ENCODE data around the gene FGA. TPM values are rescaled to one million over a fixed set of nuclear protein-coding genes. Genes with fewer than 3 reads are reported as not detected.
A peak's percentile ranks its signal among the peaks of the same experiment; 100 is the strongest.

The FGA gene
- total and polyA plus RNA-seq, 3 experiments from 2014 or later: not detected

DNA sequence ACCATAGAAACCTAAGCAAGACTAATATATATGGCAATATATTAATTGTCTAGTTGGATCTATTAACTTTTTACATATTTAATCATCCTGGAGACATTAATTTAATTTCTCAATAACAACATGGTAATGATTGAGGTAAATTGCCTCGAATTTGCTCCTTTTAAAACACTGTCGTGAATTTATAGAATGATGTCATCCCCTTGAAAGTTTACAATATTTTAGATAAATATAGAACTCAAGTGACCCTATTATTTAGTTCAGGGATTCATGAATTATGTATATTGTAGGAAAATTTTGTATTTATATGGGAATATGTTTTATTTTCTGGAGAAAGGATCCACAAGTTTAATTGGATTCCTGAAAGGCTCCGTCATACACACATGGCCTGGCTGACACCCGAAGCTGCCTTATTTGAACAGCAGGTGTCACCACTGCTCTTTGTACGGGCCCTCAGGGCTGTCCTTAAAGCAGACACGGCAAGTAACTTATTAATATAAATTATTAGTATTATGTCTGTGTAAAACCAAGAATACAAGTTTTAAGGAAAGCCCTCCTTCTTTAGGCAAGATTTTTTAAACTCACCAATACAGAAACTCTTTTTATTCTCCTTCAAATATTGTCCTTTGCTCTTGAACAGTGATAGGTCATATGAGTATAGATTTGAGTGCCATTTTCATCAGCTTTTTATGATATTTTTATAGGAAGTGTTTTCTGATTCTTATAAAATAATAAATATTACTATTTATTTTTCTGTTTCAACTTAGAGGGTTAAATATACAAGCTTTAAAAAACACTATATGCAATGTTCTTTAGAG lies 38.5 kb downstream of the FGA start:
- peaks cover 7% of the 10 kb centered on the region for H3K36me3 ChIP-seq (ENCODE audit: insufficient read depth, low read length)
- no peak overlapping the region for H3K27ac ChIP-seq (ENCODE audit: low read depth, low read length)
- ChIA-PET POLR2A (no interaction called here), CTCF (interaction anchor here (0.6 to 2.6 kb wide), 5 partner anchors 67 to 824 kb away, joined by 4 to 11 read pairs (median 4); no protein-coding TSS in a partner anchor)
- DNase-seq: peak; percentile 47 to 82 (median 62)
- H3K4me1 Mint-ChIP-seq: peaks cover 24 to 41% (median 33%) of the 10 kb centered on the region in 3 donors
- H3K4me3 Mint-ChIP-seq: peak overlapping the region in 1 of 7 donors; percentile 43
- H3K27me3 Mint-ChIP-seq: peaks cover 0 to 1% of the 10 kb centered on the region in 2 donors
- no peaks in the 10 kb centered on the region for H3K9me3 ChIP-seq (ENCODE audit: low read length)
- H3K4me3 ChIP-seq (ENCODE audit: low read length): no peak overlapping the region
- no peaks in the 10 kb centered on the region for H3K27me3 ChIP-seq (ENCODE audit: insufficient read depth, low read length, poor library complexity, severe bottlenecking)
- peaks cover 25% of the 10 kb centered on the region for H3K4me1 ChIP-seq (ENCODE audit: insufficient read depth, low read length)
- H3K9me3 Mint-ChIP-seq: no peaks in the 10 kb centered on the region
- H3K36me3 Mint-ChIP-seq: peaks cover 0 to 19% (median 4%) of the 10 kb centered on the region in 3 donors
- peak overlapping the region in 4 of 8 donors; percentile 49 to 77 (median 68) for H3K27ac Mint-ChIP-seq

GRCh38 chr4:154549894-154550790 lies 40.4 kb downstream of the FGA start, which contains the start of gene PLRG1:
Gene PLRG1, minus strand, starts transcription at chr4:154550400. Its CDS starts 92 bp downstream, at chr4:154550308.
- POLR2A ChIA-PET: interaction anchor here (0.9 to 1.1 kb wide), 2 partner anchors 825 to 1404 kb away, joined by 4 to 9 read pairs; partner anchors contain the start of gene CTSO
- peaks cover 25% of the 10 kb centered on the region for H3K4me1 ChIP-seq (ENCODE audit: insufficient read depth, low read length)
- H3K4me3 Mint-ChIP-seq: peak within 1 kb of the TSS; percentile 92 to 100 (median 98)

GRCh38 chr4:154545689-154546088 lies 44.9 kb downstream of the FGA start:
- no peaks in the 10 kb centered on the region for H3K9me3 ChIP-seq (ENCODE audit: low read length)
- H3K4me3 Mint-ChIP-seq: no peak overlapping the region
- DNase-seq: no peak
- no peaks in the 10 kb centered on the region for H3K27me3 ChIP-seq (ENCODE audit: insufficient read depth, low read length, poor library complexity, severe bottlenecking)
- H3K9me3 Mint-ChIP-seq: no peaks in the 10 kb centered on the region
- no peaks in the 10 kb centered on the region for H3K27me3 Mint-ChIP-seq
- POLR2A ChIA-PET: no interaction called here
- H3K27ac Mint-ChIP-seq: no peak overlapping the region
- H3K4me3 ChIP-seq (ENCODE audit: low read length): no peak overlapping the region
- H3K4me1 Mint-ChIP-seq: peaks cover 19 to 33% (median 27%) of the 10 kb centered on the region in 3 donors
- peaks cover 45% of the 10 kb centered on the region for H3K36me3 ChIP-seq (ENCODE audit: insufficient read depth, low read length)
- H3K27ac ChIP-seq (ENCODE audit: low read depth, low read length): no peak overlapping the region
- CTCF ChIA-PET: no interaction called here
- peaks cover 13 to 78% (median 22%) of the 10 kb centered on the region in 3 donors for H3K36me3 Mint-ChIP-seq
- peaks cover 20% of the 10 kb centered on the region for H3K4me1 ChIP-seq (ENCODE audit: insufficient read depth, low read length)

More at GRCh38 chr4:154549894-154550790, 40.4 kb downstream of the FGA start, which contains the start of gene PLRG1:
- Histone ChIP-seq H3K27ac (ENCODE audit: low read depth, low read length) (peak within 1 kb of the TSS; percentile 79), H3K27me3 (ENCODE audit: insufficient read depth, low read length, poor library complexity, severe bottlenecking) (no peaks in the 10 kb centered on the region), H3K9me3 (ENCODE audit: low read length) (no peaks in the 10 kb centered on the region), H3K4me3 (ENCODE audit: low read length) (peak within 1 kb of the TSS; percentile 79), H3K36me3 (ENCODE audit: insufficient read depth, low read length) (peaks cover 17% of the 10 kb centered on the region)
- Mint-ChIP-seq H3K9me3 (no peaks in the 10 kb centered on the region), H3K27me3 (peaks cover 0 to 1% of the 10 kb centered on the region in 2 donors), H3K36me3 (peaks cover 0 to 36% (median 4%) of the 10 kb centered on the region in 3 donors), H3K27ac (peak within 1 kb of the TSS; percentile 77 to 100 (median 97)), H3K4me1 (peaks cover 24 to 41% (median 33%) of the 10 kb centered on the region in 3 donors)
- CTCF ChIA-PET: interaction anchor here (0.8 to 2.5 kb wide), 12 partner anchors 8 to 1403 kb away, joined by 3 to 14 read pairs (median 4); partner anchors contain the start of genes CTSO and MND1
- DNase-seq: peak; percentile 95 to 98 (median 96)

DNA sequence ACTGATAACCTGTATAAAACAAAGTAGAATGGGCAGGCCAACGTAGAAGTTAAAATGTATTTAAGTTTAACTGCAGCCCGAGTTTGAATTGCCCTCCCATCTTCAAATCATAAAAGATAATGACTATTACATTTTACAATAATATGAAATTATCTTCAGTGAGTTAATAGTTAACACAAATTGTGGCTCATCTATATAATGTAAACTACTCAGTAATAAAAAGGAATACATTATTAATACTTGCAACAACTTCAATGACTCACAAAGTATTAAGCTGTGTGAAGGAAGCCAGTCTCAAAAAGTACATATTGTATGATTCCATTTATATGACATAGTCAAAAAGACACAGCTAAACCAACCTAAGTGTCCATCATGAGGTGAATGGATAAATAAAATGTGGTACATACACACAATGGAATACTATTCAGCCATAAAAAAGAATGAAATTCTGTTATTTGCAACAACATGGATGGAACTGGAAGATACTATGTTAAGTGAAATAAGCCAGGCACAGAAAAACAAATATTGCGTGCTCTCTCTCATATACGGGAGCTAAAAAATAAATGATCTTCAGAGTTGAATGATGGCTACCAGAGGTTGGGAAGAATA lies 48.2 kb downstream of the FGA start:
- H3K27me3 Mint-ChIP-seq: no peaks in the 10 kb centered on the region

More for the DNA sequence above, 48.2 kb downstream of the FGA start:
- Mint-ChIP-seq H3K4me3 (peak overlapping the region in 1 of 7 donors; percentile 12), H3K27ac (peak overlapping the region in 1 of 8 donors; percentile 38), H3K4me1 (peaks cover 1 to 3% (median 2%) of the 10 kb centered on the region in 3 donors), H3K36me3 (peaks cover 13 to 88% (median 35%) of the 10 kb centered on the region in 3 donors), H3K9me3 (no peaks in the 10 kb centered on the region)
- no peak overlapping the region for H3K27ac ChIP-seq (ENCODE audit: low read depth, low read length)
- CTCF ChIA-PET: interaction anchor here (0.6 to 1.4 kb wide), 2 partner anchors 8 to 22 kb away, joined by 3 to 4 read pairs; partner anchors contain the start of gene PLRG1
- no peaks in the 10 kb centered on the region for H3K4me1 ChIP-seq (ENCODE audit: insufficient read depth, low read length)
- no peak for DNase-seq
- no peak overlapping the region for H3K4me3 ChIP-seq (ENCODE audit: low read length)
- peaks cover 68% of the 10 kb centered on the region for H3K36me3 ChIP-seq (ENCODE audit: insufficient read depth, low read length)
- no peaks in the 10 kb centered on the region for H3K27me3 ChIP-seq (ENCODE audit: insufficient read depth, low read length, poor library complexity, severe bottlenecking)
- POLR2A ChIA-PET: no interaction called here
- no peaks in the 10 kb centered on the region for H3K9me3 ChIP-seq (ENCODE audit: low read length)

Other genes starting within 250 kb of the FGA start
- under 1 TPM in 1 of 2 experiments, not detected in 1; 0.09 TPM for gene DCHS2, start 98.9 kb downstream of the FGA start, total RNA-seq
- gene DCHS2, start 98.9 kb downstream of the FGA start, polyA plus RNA-seq: not detected
- gene PLRG1, start 40.3 kb downstream of the FGA start, total RNA-seq: 100 to 1,000 TPM; 136 to 139 TPM
- gene PLRG1, start 40.3 kb downstream of the FGA start, polyA plus RNA-seq: 79.6 TPM
- gene FGB, start 27.7 kb downstream of the FGA start, total RNA-seq: not detected
- not detected for gene FGB, start 27.7 kb downstream of the FGA start, polyA plus RNA-seq
- not detected for gene FGG, start 21.9 kb upstream of the FGA start, total RNA-seq
- not detected for gene FGG, start 21.9 kb upstream of the FGA start, polyA plus RNA-seq
- not detected for gene LRAT, start 153.3 kb upstream of the FGA start, total RNA-seq
- not detected for gene LRAT, start 153.3 kb upstream of the FGA start, polyA plus RNA-seq
- gene RBM46, start 190.5 kb upstream of the FGA start, total RNA-seq: not detected
- not detected for gene RBM46, start 190.5 kb upstream of the FGA start, polyA plus RNA-seq